IPS-18a (cell line): ENCODE results near the gene CHST11.

Source experiments
- H3K27ac ChIP-seq: one replicate; pipeline ENCODE4 v1.5.1; 2013; ENCODE audit warnings: low read length
- H3K27me3 ChIP-seq: one replicate; pipeline ENCODE4 v1.6.1; 2013; ENCODE audit warnings: mild to moderate bottlenecking, low read length; ENCODE audit not compliant: control insufficient read depth, insufficient read depth
- H3K36me3 ChIP-seq: one replicate; pipeline ENCODE4 v1.6.1; 2013; ENCODE audit warnings: low read depth, low read length; ENCODE audit not compliant: control insufficient read depth
- H3K4me1 ChIP-seq: one replicate; pipeline ENCODE4 v1.6.1; 2013; ENCODE audit warnings: low read depth, low read length; ENCODE audit not compliant: control insufficient read depth
- H3K4me3 ChIP-seq: one replicate; pipeline ENCODE4 v1.5.1; 2013; ENCODE audit warnings: low read length
- H3K9ac ChIP-seq: one replicate; pipeline ENCODE4 v1.6.1; 2013; ENCODE audit warnings: mild to moderate bottlenecking, low read length, moderate library complexity
- H3K9me3 ChIP-seq: one replicate; pipeline ENCODE4 v1.6.1; 2013; ENCODE audit warnings: low read depth, low read length; ENCODE audit not compliant: control insufficient read depth

The CHST11 gene

GRCh38 chr12:104486943-104487819 lies 30.4 kb downstream of the CHST11 start:
- H3K9me3 ChIP-seq: no peaks in the 10 kb centered on the region
- no peaks in the 10 kb centered on the region for H3K4me1 ChIP-seq

GRCh38 chr12:104488374-104488773 lies 31.6 kb downstream of the CHST11 start:
- Histone ChIP-seq H3K4me3 (no peak overlapping the region), H3K4me1 (no peaks in the 10 kb centered on the region), H3K9me3 (no peaks in the 10 kb centered on the region), H3K9ac (no peak overlapping the region), H3K36me3 (no peaks in the 10 kb centered on the region), H3K27me3 (no peaks in the 10 kb centered on the region), H3K27ac (no peak overlapping the region)

More at GRCh38 chr12:104486943-104487819, 30.4 kb downstream of the CHST11 start:
- H3K27ac ChIP-seq: no peak overlapping the region
- no peaks in the 10 kb centered on the region for H3K36me3 ChIP-seq
- no peaks in the 10 kb centered on the region for H3K27me3 ChIP-seq
- H3K9ac ChIP-seq: no peak overlapping the region
- no peak overlapping the region for H3K4me3 ChIP-seq

- Histone ChIP-seq H3K27me3 (no peaks in the 10 kb centered on the region), H3K9ac (no peak overlapping the region), H3K27ac (no peak overlapping the region), H3K9me3 (no peaks in the 10 kb centered on the region), H3K4me1 (no peaks in the 10 kb centered on the region), H3K4me3 (no peak overlapping the region), H3K36me3 (no peaks in the 10 kb centered on the region)
These were observed 33.4 kb downstream of the CHST11 start for GRCh38 chr12:104490186-104490585.

- Histone ChIP-seq H3K27me3 (no peaks in the 10 kb centered on the region), H3K4me3 (no peak overlapping the region), H3K36me3 (no peaks in the 10 kb centered on the region), H3K27ac (no peak overlapping the region), H3K9ac (no peak overlapping the region), H3K4me1 (no peaks in the 10 kb centered on the region), H3K9me3 (no peaks in the 10 kb centered on the region)
These were observed 34.1 kb downstream of the CHST11 start for GRCh38 chr12:104490850-104491249.

GRCh38 chr12:104493496-104493895 lies 36.7 kb downstream of the CHST11 start:
- H3K4me1 ChIP-seq: no peaks in the 10 kb centered on the region
- no peaks in the 10 kb centered on the region for H3K36me3 ChIP-seq
- H3K27ac ChIP-seq: no peak overlapping the region
- no peak overlapping the region for H3K4me3 ChIP-seq
- H3K27me3 ChIP-seq: no peaks in the 10 kb centered on the region
- no peaks in the 10 kb centered on the region for H3K9me3 ChIP-seq
- no peak overlapping the region for H3K9ac ChIP-seq

GRCh38 chr12:104494137-104494792 lies 37.5 kb downstream of the CHST11 start:
- H3K9me3 ChIP-seq: no peaks in the 10 kb centered on the region
- H3K4me3 ChIP-seq: no peak overlapping the region
- no peaks in the 10 kb centered on the region for H3K27me3 ChIP-seq
- no peak overlapping the region for H3K9ac ChIP-seq
- no peak overlapping the region for H3K27ac ChIP-seq
- no peaks in the 10 kb centered on the region for H3K36me3 ChIP-seq
- H3K4me1 ChIP-seq: peaks cover 2% of the 10 kb centered on the region

- H3K4me1 ChIP-seq: peaks cover 7% of the 10 kb centered on the region
- no peaks in the 10 kb centered on the region for H3K9me3 ChIP-seq
- no peak overlapping the region for H3K4me3 ChIP-seq
- no peaks in the 10 kb centered on the region for H3K27me3 ChIP-seq
- no peak overlapping the region for H3K9ac ChIP-seq
- H3K27ac ChIP-seq: no peak overlapping the region
- no peaks in the 10 kb centered on the region for H3K36me3 ChIP-seq
These were observed 38.0 kb downstream of the CHST11 start for GRCh38 chr12:104494793-104495158.

GRCh38 chr12:104495786-104496185 lies 39.0 kb downstream of the CHST11 start:
- Histone ChIP-seq H3K36me3 (no peaks in the 10 kb centered on the region), H3K4me1 (peaks cover 13% of the 10 kb centered on the region), H3K27ac (no peak overlapping the region), H3K4me3 (no peak overlapping the region), H3K9me3 (no peaks in the 10 kb centered on the region), H3K27me3 (no peaks in the 10 kb centered on the region), H3K9ac (no peak overlapping the region)

GRCh38 chr12:104496336-104496735 lies 39.6 kb downstream of the CHST11 start:
- no peak overlapping the region for H3K27ac ChIP-seq
- no peaks in the 10 kb centered on the region for H3K36me3 ChIP-seq
- H3K4me3 ChIP-seq: no peak overlapping the region
- H3K9ac ChIP-seq: no peak overlapping the region
- peaks cover 13% of the 10 kb centered on the region for H3K4me1 ChIP-seq
- H3K9me3 ChIP-seq: no peaks in the 10 kb centered on the region
- no peaks in the 10 kb centered on the region for H3K27me3 ChIP-seq

- Histone ChIP-seq H3K27me3 (no peaks in the 10 kb centered on the region), H3K4me1 (peaks cover 13% of the 10 kb centered on the region), H3K36me3 (no peaks in the 10 kb centered on the region), H3K4me3 (no peak overlapping the region), H3K27ac (no peak overlapping the region), H3K9me3 (no peaks in the 10 kb centered on the region), H3K9ac (no peak overlapping the region)
These were observed 41.6 kb downstream of the CHST11 start for GRCh38 chr12:104498211-104498801.

- Histone ChIP-seq H3K4me1 (peaks cover 13% of the 10 kb centered on the region), H3K4me3 (no peak overlapping the region), H3K9ac (no peak overlapping the region), H3K9me3 (no peaks in the 10 kb centered on the region), H3K36me3 (no peaks in the 10 kb centered on the region), H3K27me3 (no peaks in the 10 kb centered on the region), H3K27ac (no peak overlapping the region)
These were observed 43.1 kb downstream of the CHST11 start for GRCh38 chr12:104499668-104500332.
